NCI-H2196 (cell line): ENCODE measurements around the gene FAM89A.
"Not testable (repeated sequence)": the region's sequence is repeated elsewhere in the genome, so short reads cannot be mapped to it uniquely, and the experiment has no call there.

Source experiments
- DNase-seq: peaks from one replicate; lab custom pipeline; 2025; ENCODE audit not compliant: unreplicated experiment; lab: John Stamatoyannopoulos, UW

Gene FAM89A

GRCh38 chr1:230994860-230995259, 45.2 kb downstream of the FAM89A start:
- no peak for DNase-seq

- DNase-seq, result peak; percentile 47
Observed at GRCh38 chr1:230992100-230992774, 47.8 kb downstream of the FAM89A start.

- DNase-seq, result no peak
Observed at GRCh38 chr1:230987448-230987847, 52.6 kb downstream of the FAM89A start.

- DNase-seq, result no peak
Observed at GRCh38 chr1:230986976-230987375, 53.1 kb downstream of the FAM89A start.

GRCh38 chr1:230985711-230986110, 54.3 kb downstream of the FAM89A start:
- DNase-seq, result no peak

GRCh38 chr1:230984622-230985515, 55.2 kb downstream of the FAM89A start:
- not testable (repeated sequence) for DNase-seq

- DNase-seq, result no peak
Observed at GRCh38 chr1:230983811-230984210, 56.2 kb downstream of the FAM89A start.

- DNase-seq, result no peak
Observed at GRCh38 chr1:230982696-230983095, 57.4 kb downstream of the FAM89A start.

GRCh38 chr1:230979952-230980351, 60.1 kb downstream of the FAM89A start:
- DNase-seq, result no peak

GRCh38 chr1:230979389-230979716, 60.7 kb downstream of the FAM89A start:
- DNase-seq, result no peak

- peak; percentile 99 for DNase-seq
Observed at GRCh38 chr1:230978491-230979388, 61.3 kb downstream of the FAM89A start, which contains the start of the genes ARV1 and TTC13. Gene ARV1, plus strand, starts transcription at chr1:230979094. Its CDS starts 12 bp downstream, at chr1:230979106. Gene TTC13, minus strand, starts transcription at chr1:230978861. Its CDS starts 31 bp downstream, at chr1:230978830.

GRCh38 chr1:230977761-230978490, 62.1 kb downstream of the FAM89A start:
- DNase-seq, result peak; percentile 42

- no peak for DNase-seq
Observed at GRCh38 chr1:230976825-230977747, 63.0 kb downstream of the FAM89A start.

- DNase-seq, result no peak
Observed at GRCh38 chr1:230976360-230976759, 63.7 kb downstream of the FAM89A start.

GRCh38 chr1:230975636-230976035, 64.4 kb downstream of the FAM89A start:
- DNase-seq, result no peak

GRCh38 chr1:230972855-230973271, 67.2 kb downstream of the FAM89A start:
- DNase-seq, result no peak

- DNase-seq, result no peak
Observed at GRCh38 chr1:230971771-230972170, 68.3 kb downstream of the FAM89A start.

GRCh38 chr1:230970432-230970831, 69.6 kb downstream of the FAM89A start:
- no peak for DNase-seq
